Spleen (tissue), 7 donors: ENCODE data around the gene HERC3.

ENCODE experiments used
- POLR2A ChIP-seq, 3 donors: fragments of 450-650 bp; IDR thresholded peaks; one replicate each; pipeline ENCODE4 v1.5.1; 2017; ENCODE audit warnings: antibody characterized with exemption in 3 of 3, mild to moderate bottlenecking in 1 of 3
- POLR2AphosphoS5 ChIP-seq, 3 donors: sonication (generic); formaldehyde crosslinking; IDR thresholded peaks; one replicate each; pipeline ENCODE4 v1.5.1; 2017; ENCODE audit warnings: antibody characterized with exemption in 3 of 3
- TF ChIP-seq, protein P1 (sequence below), 11 experiments: fragments of 200-600 bp in 7 of 11; fragments of 450-650 bp in 4 of 11; sonication (generic) in 4 of 11; IDR thresholded peaks in 8 of 11; conservative IDR thresholded peaks in 3 of 11; 1 replicate in 7 of 11; 2 replicates in 4 of 11; pipeline versions ENCODE4 v1.4.0 to v1.8.0; 2016 to 2021; ENCODE audit warnings: antibody characterized with exemption in 11 of 11, inconsistent platforms in 4 of 11, mild to moderate bottlenecking in 1 of 11
- donor health status: DM: no; HTN: no; CAD: no; lungs with moderate emphysema.
- donor health status: DM: no; HTN: no; CAD: no.
- donor health status: DM: no; HTN: no; CAD: no.

- TF ChIP-seq, protein P1, sequence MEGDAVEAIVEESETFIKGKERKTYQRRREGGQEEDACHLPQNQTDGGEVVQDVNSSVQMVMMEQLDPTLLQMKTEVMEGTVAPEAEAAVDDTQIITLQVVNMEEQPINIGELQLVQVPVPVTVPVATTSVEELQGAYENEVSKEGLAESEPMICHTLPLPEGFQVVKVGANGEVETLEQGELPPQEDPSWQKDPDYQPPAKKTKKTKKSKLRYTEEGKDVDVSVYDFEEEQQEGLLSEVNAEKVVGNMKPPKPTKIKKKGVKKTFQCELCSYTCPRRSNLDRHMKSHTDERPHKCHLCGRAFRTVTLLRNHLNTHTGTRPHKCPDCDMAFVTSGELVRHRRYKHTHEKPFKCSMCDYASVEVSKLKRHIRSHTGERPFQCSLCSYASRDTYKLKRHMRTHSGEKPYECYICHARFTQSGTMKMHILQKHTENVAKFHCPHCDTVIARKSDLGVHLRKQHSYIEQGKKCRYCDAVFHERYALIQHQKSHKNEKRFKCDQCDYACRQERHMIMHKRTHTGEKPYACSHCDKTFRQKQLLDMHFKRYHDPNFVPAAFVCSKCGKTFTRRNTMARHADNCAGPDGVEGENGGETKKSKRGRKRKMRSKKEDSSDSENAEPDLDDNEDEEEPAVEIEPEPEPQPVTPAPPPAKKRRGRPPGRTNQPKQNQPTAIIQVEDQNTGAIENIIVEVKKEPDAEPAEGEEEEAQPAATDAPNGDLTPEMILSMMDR (IDR thresholded peaks at IDR 0.05 in 8 of 11, conservative IDR thresholded peaks at IDR 0.05 in 3 of 11), result no peak
- no peak for TF ChIP-seq POLR2AphosphoS5 (IDR thresholded peaks at IDR 0.05)
- TF ChIP-seq POLR2A (IDR thresholded peaks at IDR 0.05), result no peak
These were observed 163.2 kb downstream of the HERC3 start for GRCh38 chr4:88755454-88755853.
